Measurements from ENCODE around the gene DSPP. TPM values are rescaled to one million over a fixed set of nuclear protein-coding genes. Genes with fewer than 3 reads are reported as not detected.

DSPP gene
- total and polyA plus RNA-seq, 2 experiments from 2014 or later: not detected

GRCh38 chr4:87620086-87620485 lies 11.8 kb downstream of the DSPP start:
- no peak for DNase-seq
- Histone ChIP-seq H3K27ac (no peak overlapping the region), H3F3A (ENCODE audit: insufficient read depth) (no peaks in the 10 kb centered on the region), H3K4me2 (ENCODE audit: unreplicated experiment) (no peak overlapping the region), H2AFZ (no peak overlapping the region), H3K9ac (no peak overlapping the region), H3K9me2 (ENCODE audit: insufficient read depth) (no peaks in the 10 kb centered on the region), H3K36me3 (ENCODE audit: low read depth) (no peaks in the 10 kb centered on the region), H3K4me1 (ENCODE audit: insufficient read depth) (no peaks in the 10 kb centered on the region), H3K4me3 (no peak overlapping the region), H3K79me2 (ENCODE audit: insufficient read depth) (no peaks in the 10 kb centered on the region), H3K9me3 (ENCODE audit: low read depth) (no peaks in the 10 kb centered on the region), H4K20me1 (ENCODE audit: insufficient read depth) (no peaks in the 10 kb centered on the region), H3K27me3 (replicated peaks; ENCODE audit: insufficient read depth) (peaks cover 41% of the 10 kb centered on the region)
- TF ChIP-seq EZH2 (IDR thresholded peaks at IDR 0.05; ENCODE audit: insufficient read depth, poor library complexity, severe bottlenecking) (no peak), EZH2phosphoT487 (IDR thresholded peaks at IDR 0.05; ENCODE audit: insufficient read depth, low read depth) (no peak)
- WGBS, 2 experiments (ENCODE audit: low coverage in 1 of 2, low lambda C conversion rate in 2 of 2, missing lambda C conversion rate in 2 of 2): 78 to 87% methylated on average over 6 of the region's 6 CpGs
- in situ Hi-C loops (cut with MboI): no loop called here

GRCh38 chr4:87620491-87620890 lies 12.2 kb downstream of the DSPP start:
- Histone ChIP-seq H3K27ac (no peak overlapping the region), H3K4me1 (ENCODE audit: insufficient read depth) (no peaks in the 10 kb centered on the region), H3K9ac (no peak overlapping the region), H4K20me1 (ENCODE audit: insufficient read depth) (no peaks in the 10 kb centered on the region), H3F3A (ENCODE audit: insufficient read depth) (no peaks in the 10 kb centered on the region), H3K36me3 (ENCODE audit: low read depth) (no peaks in the 10 kb centered on the region), H3K79me2 (ENCODE audit: insufficient read depth) (no peaks in the 10 kb centered on the region), H3K9me2 (ENCODE audit: insufficient read depth) (no peaks in the 10 kb centered on the region), H3K27me3 (replicated peaks; ENCODE audit: insufficient read depth) (peaks cover 41% of the 10 kb centered on the region), H2AFZ (no peak overlapping the region), H3K9me3 (ENCODE audit: low read depth) (no peaks in the 10 kb centered on the region), H3K4me3 (no peak overlapping the region), H3K4me2 (ENCODE audit: unreplicated experiment) (no peak overlapping the region)
- no peak for DNase-seq
- in situ Hi-C loops (cut with MboI): no loop called here
- TF ChIP-seq EZH2phosphoT487 (IDR thresholded peaks at IDR 0.05; ENCODE audit: insufficient read depth, low read depth) (no peak), EZH2 (IDR thresholded peaks at IDR 0.05; ENCODE audit: insufficient read depth, poor library complexity, severe bottlenecking) (no peak)

GRCh38 chr4:87622303-87622702 lies 14.0 kb downstream of the DSPP start:
- Histone ChIP-seq H3F3A (ENCODE audit: insufficient read depth) (no peaks in the 10 kb centered on the region), H4K20me1 (ENCODE audit: insufficient read depth) (no peaks in the 10 kb centered on the region), H3K9ac (no peak overlapping the region), H3K4me3 (no peak overlapping the region), H3K9me2 (ENCODE audit: insufficient read depth) (no peaks in the 10 kb centered on the region), H3K79me2 (ENCODE audit: insufficient read depth) (no peaks in the 10 kb centered on the region), H3K9me3 (ENCODE audit: low read depth) (no peaks in the 10 kb centered on the region), H3K4me2 (ENCODE audit: unreplicated experiment) (no peak overlapping the region), H2AFZ (no peak overlapping the region), H3K27me3 (replicated peaks; ENCODE audit: insufficient read depth) (peaks cover 41% of the 10 kb centered on the region), H3K36me3 (ENCODE audit: low read depth) (no peaks in the 10 kb centered on the region), H3K27ac (no peak overlapping the region), H3K4me1 (ENCODE audit: insufficient read depth) (no peaks in the 10 kb centered on the region)
- TF ChIP-seq EZH2 (IDR thresholded peaks at IDR 0.05; ENCODE audit: insufficient read depth, poor library complexity, severe bottlenecking) (no peak), EZH2phosphoT487 (IDR thresholded peaks at IDR 0.05; ENCODE audit: insufficient read depth, low read depth) (no peak)
- 58 to 66% methylated on average over 8 of the region's 8 CpGs for WGBS, 2 experiments (ENCODE audit: low coverage in 1 of 2, low lambda C conversion rate in 2 of 2, missing lambda C conversion rate in 2 of 2)
- in situ Hi-C loops (cut with MboI): no loop called here
- DNase-seq: no peak

GRCh38 chr4:87624698-87625097 lies 16.4 kb downstream of the DSPP start:
- H3K4me3 ChIP-seq: no peak overlapping the region
- H3K27ac ChIP-seq: no peak overlapping the region
- H3K9me2 ChIP-seq (ENCODE audit: insufficient read depth): no peaks in the 10 kb centered on the region
- no peak overlapping the region for H2AFZ ChIP-seq
- WGBS, 2 experiments (ENCODE audit: low coverage in 1 of 2, low lambda C conversion rate in 2 of 2, missing lambda C conversion rate in 2 of 2): 45 to 53% methylated on average over 2 of the region's 2 CpGs
- H3K27me3 ChIP-seq (replicated peaks; ENCODE audit: insufficient read depth): peaks cover 32% of the 10 kb centered on the region
- no peak for TF ChIP-seq EZH2phosphoT487 (IDR thresholded peaks at IDR 0.05; ENCODE audit: insufficient read depth, low read depth)
- TF ChIP-seq EZH2 (IDR thresholded peaks at IDR 0.05; ENCODE audit: insufficient read depth, poor library complexity, severe bottlenecking): no peak
- H3K9ac ChIP-seq: no peak overlapping the region
- DNase-seq: no peak
- H4K20me1 ChIP-seq (ENCODE audit: insufficient read depth): no peaks in the 10 kb centered on the region
- no peaks in the 10 kb centered on the region for H3F3A ChIP-seq (ENCODE audit: insufficient read depth)
- no peaks in the 10 kb centered on the region for H3K79me2 ChIP-seq (ENCODE audit: insufficient read depth)
- no peaks in the 10 kb centered on the region for H3K36me3 ChIP-seq (ENCODE audit: low read depth)
- in situ Hi-C loops (cut with MboI): no loop called here
- H3K4me2 ChIP-seq (ENCODE audit: unreplicated experiment): no peak overlapping the region
- no peaks in the 10 kb centered on the region for H3K4me1 ChIP-seq (ENCODE audit: insufficient read depth)
- no peaks in the 10 kb centered on the region for H3K9me3 ChIP-seq (ENCODE audit: low read depth)

GRCh38 chr4:87631668-87632067 lies 23.3 kb downstream of the DSPP start:
- in situ Hi-C loops (cut with MboI): no loop called here
- no peaks in the 10 kb centered on the region for H4K20me1 ChIP-seq (ENCODE audit: insufficient read depth)
- no peak overlapping the region for H3K4me3 ChIP-seq
- no peak for DNase-seq
- H3K79me2 ChIP-seq (ENCODE audit: insufficient read depth): no peaks in the 10 kb centered on the region
- no peaks in the 10 kb centered on the region for H3K9me3 ChIP-seq (ENCODE audit: low read depth)
- no peaks in the 10 kb centered on the region for H3K36me3 ChIP-seq (ENCODE audit: low read depth)
- no peak overlapping the region for H3K9ac ChIP-seq
- no peak for TF ChIP-seq EZH2 (IDR thresholded peaks at IDR 0.05; ENCODE audit: insufficient read depth, poor library complexity, severe bottlenecking)
- no peak for TF ChIP-seq EZH2phosphoT487 (IDR thresholded peaks at IDR 0.05; ENCODE audit: insufficient read depth, low read depth)
- no peaks in the 10 kb centered on the region for H3K4me1 ChIP-seq (ENCODE audit: insufficient read depth)
- H3K9me2 ChIP-seq (ENCODE audit: insufficient read depth): no peaks in the 10 kb centered on the region
- H3K27ac ChIP-seq: no peak overlapping the region
- H2AFZ ChIP-seq: no peak overlapping the region
- no peak overlapping the region for H3K4me2 ChIP-seq (ENCODE audit: unreplicated experiment)
- H3K27me3 ChIP-seq (replicated peaks; ENCODE audit: insufficient read depth): no peaks in the 10 kb centered on the region; the same call in 1 of the 2 replicates
- no peaks in the 10 kb centered on the region for H3F3A ChIP-seq (ENCODE audit: insufficient read depth)
